A673 (cell line): Measurements from ENCODE around the gene NRXN3.

ENCODE experiments used
- CTCF ChIP-seq: fragments of 300-800, 200-600 bp; sonication (generic); conservative IDR thresholded peaks from 2 replicates; pipeline ENCODE4 v1.5.1; 2017; ENCODE audit warnings: low read depth, mild to moderate bottlenecking, antibody characterized with exemption, low read length, moderate library complexity, mixed read lengths
- EZH2 ChIP-seq: fragments of 200-600 bp; sonication (generic); IDR thresholded peaks from 2 replicates; pipeline ENCODE4 v1.6.1; 2017; ENCODE audit warnings: borderline replicate concordance, low read depth, mild to moderate bottlenecking, mixed read lengths, antibody characterized with exemption, low read length; ENCODE audit not compliant: poor library complexity, severe bottlenecking

- TF ChIP-seq CTCF (no peak), EZH2 (no peak)
Measured at GRCh38 chr14:78188882-78189281, 18.7 kb downstream of the NRXN3 start.
